IMR-90 (cell line): ENCODE measurements around the gene ZNF835. TPM values are rescaled to one million over a fixed set of nuclear protein-coding genes. Genes with fewer than 3 reads are reported as not detected.

Experiments
- ATAC-seq: fragments of 200-7000 bp; cut with Tn5 transposase; 2 replicates; pipeline ENCODE4 v1.9.1; 2020; ENCODE audit warnings: low read depth, mild to moderate bottlenecking, moderate library complexity
- BruUV-seq: library from RNA; stranded (reverse); fragments of 400-500 nt; replicated peaks from 2 replicates; lab custom pipeline; 2021; lab: Mats Ljungman, UMichigan
- CTCF ChIA-PET: fragments of 300-600 bp; formaldehyde crosslinking; extraction: SDS; loops from one replicate; lab custom pipeline; 2021; ENCODE audit warnings: antibody characterized with exemption; lab: Yijun Ruan, JAX
- POLR2A ChIA-PET: fragments of 300-600 bp; sonication (Branson Sonifier 250); formaldehyde crosslinking; loops from one replicate; lab custom pipeline; 2022; ENCODE audit warnings: antibody characterized with exemption; ENCODE audit not compliant: unreplicated experiment; lab: Charles Lee
- DNase-seq: peaks from one replicate; pipeline ENCODE4 v3.0.0; 2013
- H2AFZ ChIP-seq: replicated peaks from 2 replicates; pipeline ENCODE3; 2013; ENCODE audit warnings: low read length, mild to moderate bottlenecking; ENCODE audit not compliant: poor library complexity
- H2AK5ac ChIP-seq: 2 replicates; pipeline ENCODE4 v1.6.1; 2013; ENCODE audit warnings: low read depth, low read length, inconsistent platforms
- H2AK9ac ChIP-seq: replicated peaks from 2 replicates; pipeline ENCODE3; 2013; ENCODE audit warnings: mild to moderate bottlenecking, low read depth, low read length, moderate library complexity; ENCODE audit not compliant: poor library complexity
- H2BK120ac ChIP-seq: 2 replicates; pipeline ENCODE4 v1.6.1; 2013; ENCODE audit warnings: low read depth, low read length, inconsistent platforms
- H2BK15ac ChIP-seq: 3 replicates; pipeline ENCODE4 v1.6.1; 2013; ENCODE audit warnings: low read depth, low read length, inconsistent platforms
- H2BK20ac ChIP-seq: 2 replicates; pipeline ENCODE4 v1.6.1; 2013; ENCODE audit warnings: low read depth, mild to moderate bottlenecking, inconsistent platforms, low read length, moderate library complexity
- H2BK5ac ChIP-seq: 2 replicates; pipeline ENCODE4 v1.6.1; 2013; ENCODE audit warnings: mild to moderate bottlenecking, low read depth, low read length, inconsistent platforms; ENCODE audit not compliant: poor library complexity, severe bottlenecking
- H3K14ac ChIP-seq: replicated peaks from 2 replicates; pipeline ENCODE4 v1.6.1; 2013; ENCODE audit warnings: low read depth, low read length, inconsistent platforms
- H3K18ac ChIP-seq: 2 replicates; pipeline ENCODE4 v1.6.1; 2013; ENCODE audit warnings: low read depth, low read length, control low read depth
- H3K23ac ChIP-seq: 2 replicates; pipeline ENCODE4 v1.6.1; 2013; ENCODE audit warnings: low read depth, low read length, inconsistent platforms
- H3K27ac ChIP-seq: 2 replicates; pipeline ENCODE4 v1.5.1; 2013; ENCODE audit warnings: mild to moderate bottlenecking, control low read depth, low read length; ENCODE audit not compliant: insufficient read depth
- H3K27me3 ChIP-seq: 2 replicates; pipeline ENCODE4 v1.6.1; 2013; ENCODE audit warnings: low read length; ENCODE audit not compliant: control insufficient read depth, insufficient read depth
- H3K36me3 ChIP-seq: 2 replicates; pipeline ENCODE4 v1.6.1; 2013; ENCODE audit warnings: low read length, mixed read lengths; ENCODE audit not compliant: control insufficient read depth, insufficient read depth
- H3K4ac ChIP-seq: 2 replicates; pipeline ENCODE4 v1.6.1; 2013; ENCODE audit warnings: low read depth, low read length, inconsistent platforms
- H3K4me1 ChIP-seq: 2 replicates; pipeline ENCODE4 v1.6.1; 2013; ENCODE audit warnings: low read length, mixed read lengths; ENCODE audit not compliant: control insufficient read depth, insufficient read depth
- H3K4me2 ChIP-seq: 2 replicates; pipeline ENCODE4 v1.6.1; 2013; ENCODE audit warnings: low read depth, mild to moderate bottlenecking, control low read depth, low read length, moderate library complexity
- H3K4me3 ChIP-seq: 2 replicates; pipeline ENCODE4 v1.5.1; 2013; ENCODE audit warnings: low read depth, mild to moderate bottlenecking, control low read depth, low read length, moderate library complexity; ENCODE audit not compliant: insufficient read depth
- H3K56ac ChIP-seq: 2 replicates; pipeline ENCODE4 v1.6.1; 2013; ENCODE audit warnings: low read length, inconsistent platforms; ENCODE audit not compliant: insufficient read depth; ENCODE audit errors: extremely low read depth
- H3K79me1 ChIP-seq, 2 experiments: 2 replicates each; pipeline ENCODE4 v1.6.1; 2013; ENCODE audit warnings: low read length in 2 of 2, inconsistent platforms in 1 of 2, low read depth in 1 of 2
- H3K9ac ChIP-seq: 2 replicates; pipeline ENCODE4 v1.6.1; 2013; ENCODE audit warnings: low read depth, low read length, control low read depth
- H3K9me1 ChIP-seq: 2 replicates; pipeline ENCODE4 v1.6.1; 2013; ENCODE audit warnings: low read length, inconsistent platforms; ENCODE audit not compliant: insufficient read depth
- H3K9me3 ChIP-seq: 2 replicates; pipeline ENCODE4 v1.6.1; 2013; ENCODE audit warnings: low read length; ENCODE audit not compliant: control insufficient read depth, insufficient read depth
- H4K20me1 ChIP-seq: 2 replicates; pipeline ENCODE4 v1.6.1; 2013; ENCODE audit warnings: low read length, inconsistent platforms; ENCODE audit not compliant: insufficient read depth
- H4K5ac ChIP-seq: 2 replicates; pipeline ENCODE4 v1.6.1; 2013; ENCODE audit warnings: mild to moderate bottlenecking, low read depth, low read length, control low read depth
- H4K8ac ChIP-seq, 2 experiments: 2 replicates each; pipeline ENCODE4 v1.6.1; 2013; ENCODE audit warnings: low read depth in 2 of 2, low read length in 2 of 2, control low read depth in 1 of 2, inconsistent platforms in 1 of 2
- H4K91ac ChIP-seq: 2 replicates; pipeline ENCODE4 v1.6.1; 2013; ENCODE audit warnings: low read depth, low read length, inconsistent platforms; ENCODE audit not compliant: insufficient read depth
- BHLHE40 ChIP-seq: fragments of 150-350 bp; IDR thresholded peaks from 2 replicates; pipeline ENCODE4 v1.6.1; 2016; ENCODE audit warnings: mild to moderate bottlenecking, low read depth, low read length
- CEBPB ChIP-seq: IDR thresholded peaks from 2 replicates; pipeline ENCODE4 v1.6.1; 2012; ENCODE audit warnings: low read depth, low read length, improper control_type of control experiment
- CHD1 ChIP-seq: IDR thresholded peaks from 2 replicates; pipeline ENCODE4 v1.6.1; 2012; ENCODE audit warnings: low read depth, low read length, improper control_type of control experiment
- MAFK ChIP-seq: IDR thresholded peaks from 2 replicates; pipeline ENCODE4 v1.6.1; 2012; ENCODE audit warnings: low read depth, low read length, improper control_type of control experiment
- NFE2L2 ChIP-seq: fragments of 150-350 bp; IDR thresholded peaks from 2 replicates; pipeline ENCODE4 v1.6.1; 2016; ENCODE audit warnings: low read depth, mild to moderate bottlenecking, low read length
- POLR2A ChIP-seq: IDR thresholded peaks from 2 replicates; pipeline ENCODE4 v1.6.1; 2012; ENCODE audit warnings: mild to moderate bottlenecking, low read depth, low read length
- RAD21 ChIP-seq: IDR thresholded peaks from 2 replicates; pipeline ENCODE4 v1.6.1; 2012; ENCODE audit warnings: low read length, improper control_type of control experiment
- RCOR1 ChIP-seq: IDR thresholded peaks from 2 replicates; pipeline ENCODE4 v1.6.1; 2012; ENCODE audit warnings: mild to moderate bottlenecking, low read length, improper control_type of control experiment; ENCODE audit not compliant: insufficient replicate concordance
- SMC3 ChIP-seq: fragments of 150-350 bp; IDR thresholded peaks from 2 replicates; pipeline ENCODE4 v1.6.1; 2016; ENCODE audit warnings: low read depth, mild to moderate bottlenecking, antibody characterized with exemption, low read length, moderate library complexity
- WGBS, 2 experiments: methylation state at CpG; one replicate each; pipeline versions ENCODE4 v1.1.5 to v1.1.7; 2013; ENCODE audit warnings: missing lambda C conversion rate in 2 of 2; ENCODE audit not compliant: insufficient read length in 1 of 2; ENCODE audit errors: extremely low coverage in 2 of 2; 5-methylcytosine and 5-hydroxymethylcytosine counted together
- dilution Hi-C: fragments of 300-500 bp; cut with HindIII; formaldehyde crosslinking; loops from one replicate; pipeline ENCODE4 v1.14.3; 2018; ENCODE audit warnings: low sequenced_read_pairs; ENCODE audit not compliant: unreplicated experiment
- in situ Hi-C: fragments of 300-500 bp; cut with MboI; formaldehyde crosslinking; loops from 3 replicates; pipeline ENCODE4 v1.14.3; 2019; ENCODE audit warnings: low sequenced_read_pairs, inconsistent platforms, mixed read lengths
- intact Hi-C: fragments of 100-400 bp; cut with micrococcal nuclease; formaldehyde crosslinking; loops from 2 replicates; pipeline ENCODE4 v1.10.0; 2022
- polyA plus RNA-seq, 3 experiments: library from polyadenylated mRNA; depleted of rRNA; stranded (reverse); fragments of >200 nt; gene quantifications; 2 replicates each; pipeline ENCODE4 v1.2.3, GENCODE V29; 2012; ENCODE audit warnings: low replicate concordance in 1 of 3
- total RNA-seq: library from RNA; depleted of rRNA; stranded (reverse); fragments of >200 nt; gene quantifications from 2 replicates; pipeline ENCODE4 v1.2.3, GENCODE V29; 2012
- TF ChIP-seq, protein P1 (sequence below): fragments of 150-350 bp; IDR thresholded peaks from 2 replicates; pipeline ENCODE4 v1.6.1; 2016; ENCODE audit warnings: low read depth, mild to moderate bottlenecking, low read length, moderate library complexity, borderline replicate concordance
- TF ChIP-seq, protein P2 (sequence below): conservative IDR thresholded peaks from 2 replicates; pipeline ENCODE4 v1.5.1; 2012; ENCODE audit warnings: mild to moderate bottlenecking, low read depth, low read length, improper control_type of control experiment

The ZNF835 gene
- total and polyA plus RNA-seq, 2 of the 4 experiments (the other 2 are of a cell fraction): not detected

DNA sequence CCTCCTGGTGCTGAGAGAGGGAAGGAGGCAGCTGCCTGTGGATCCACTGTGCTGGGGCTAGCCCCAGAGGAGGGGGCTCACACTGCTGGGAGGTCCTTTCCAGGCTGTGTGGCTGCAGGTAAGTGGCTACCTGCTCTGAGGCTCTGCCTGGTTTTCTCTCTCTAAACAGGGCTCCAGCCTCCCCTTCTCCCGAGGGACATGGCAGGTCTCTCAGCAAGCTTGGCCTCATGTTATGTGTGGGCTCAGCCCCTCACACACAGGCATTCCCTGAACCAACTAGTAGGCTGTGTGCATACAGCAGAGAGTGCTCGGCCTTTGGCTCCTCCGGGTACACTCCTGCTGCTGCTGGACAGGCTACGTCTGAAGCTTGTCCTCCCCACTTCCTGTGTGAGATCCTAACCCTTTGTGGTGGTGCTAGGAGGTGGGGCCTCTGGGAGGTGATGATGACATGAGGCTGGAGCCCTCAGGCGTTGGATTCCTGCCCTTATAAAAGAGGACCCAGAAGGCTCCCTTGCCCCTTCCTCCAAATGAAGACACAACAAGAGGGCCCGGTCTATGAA is 4.2 kb downstream of the ZNF835 start:
- dilution Hi-C loops: no loop called here
- no CpG with 5 or more reads among the region's 6 CpGs for WGBS, 2 experiments
- ChIA-PET POLR2A (no interaction called here), CTCF (no interaction called here)
- no peaks in the 10 kb centered on the region for H3K27me3 ChIP-seq
- H3K79me1 ChIP-seq: no peaks in the 10 kb centered on the region
- H3K23ac ChIP-seq: no peak overlapping the region
- H2BK120ac ChIP-seq: no peak overlapping the region
- TF ChIP-seq CHD1 (no peak), SMC3 (no peak), RAD21 (no peak), BHLHE40 (no peak), CEBPB (no peak), MAFK (no peak), NFE2L2 (no peak), POLR2A (no peak), RCOR1 (no peak)
- TF ChIP-seq, protein P1, sequence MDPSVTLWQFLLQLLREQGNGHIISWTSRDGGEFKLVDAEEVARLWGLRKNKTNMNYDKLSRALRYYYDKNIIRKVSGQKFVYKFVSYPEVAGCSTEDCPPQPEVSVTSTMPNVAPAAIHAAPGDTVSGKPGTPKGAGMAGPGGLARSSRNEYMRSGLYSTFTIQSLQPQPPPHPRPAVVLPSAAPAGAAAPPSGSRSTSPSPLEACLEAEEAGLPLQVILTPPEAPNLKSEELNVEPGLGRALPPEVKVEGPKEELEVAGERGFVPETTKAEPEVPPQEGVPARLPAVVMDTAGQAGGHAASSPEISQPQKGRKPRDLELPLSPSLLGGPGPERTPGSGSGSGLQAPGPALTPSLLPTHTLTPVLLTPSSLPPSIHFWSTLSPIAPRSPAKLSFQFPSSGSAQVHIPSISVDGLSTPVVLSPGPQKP: no peak
- TF ChIP-seq, protein P2, sequence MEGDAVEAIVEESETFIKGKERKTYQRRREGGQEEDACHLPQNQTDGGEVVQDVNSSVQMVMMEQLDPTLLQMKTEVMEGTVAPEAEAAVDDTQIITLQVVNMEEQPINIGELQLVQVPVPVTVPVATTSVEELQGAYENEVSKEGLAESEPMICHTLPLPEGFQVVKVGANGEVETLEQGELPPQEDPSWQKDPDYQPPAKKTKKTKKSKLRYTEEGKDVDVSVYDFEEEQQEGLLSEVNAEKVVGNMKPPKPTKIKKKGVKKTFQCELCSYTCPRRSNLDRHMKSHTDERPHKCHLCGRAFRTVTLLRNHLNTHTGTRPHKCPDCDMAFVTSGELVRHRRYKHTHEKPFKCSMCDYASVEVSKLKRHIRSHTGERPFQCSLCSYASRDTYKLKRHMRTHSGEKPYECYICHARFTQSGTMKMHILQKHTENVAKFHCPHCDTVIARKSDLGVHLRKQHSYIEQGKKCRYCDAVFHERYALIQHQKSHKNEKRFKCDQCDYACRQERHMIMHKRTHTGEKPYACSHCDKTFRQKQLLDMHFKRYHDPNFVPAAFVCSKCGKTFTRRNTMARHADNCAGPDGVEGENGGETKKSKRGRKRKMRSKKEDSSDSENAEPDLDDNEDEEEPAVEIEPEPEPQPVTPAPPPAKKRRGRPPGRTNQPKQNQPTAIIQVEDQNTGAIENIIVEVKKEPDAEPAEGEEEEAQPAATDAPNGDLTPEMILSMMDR: no peak
- no peak overlapping the region for H2BK15ac ChIP-seq
- no peaks in the 10 kb centered on the region for H3K4me1 ChIP-seq
- no peak overlapping the region for H3K4me2 ChIP-seq
- H3K9me1 ChIP-seq: no peaks in the 10 kb centered on the region
- no peak overlapping the region for H2BK5ac ChIP-seq
- ATAC-seq (no peak), DNase-seq (no peak)
- no peak overlapping the region for H2BK20ac ChIP-seq
- H3K4ac ChIP-seq: no peak overlapping the region
- H3K4me3 ChIP-seq: no peak overlapping the region
- no peak overlapping the region for H3K14ac ChIP-seq
- H2AFZ ChIP-seq: no peak overlapping the region
- H3K9ac ChIP-seq: no peak overlapping the region
- intact Hi-C loops: no loop called here
- no peaks in the 10 kb centered on the region for H4K20me1 ChIP-seq
- H3K9me3 ChIP-seq: peaks cover 55% of the 10 kb centered on the region
- no peak overlapping the region for H4K8ac ChIP-seq
- H3K18ac ChIP-seq: no peak overlapping the region
- no peak overlapping the region for H4K91ac ChIP-seq
- H4K5ac ChIP-seq: no peak overlapping the region
- no peak overlapping the region for H3K56ac ChIP-seq
- H2AK5ac ChIP-seq: no peak overlapping the region
- no TSS peak for BruUV-seq
- no peak overlapping the region for H3K27ac ChIP-seq
- H2AK9ac ChIP-seq: no peak overlapping the region
- in situ Hi-C loops: no loop called here
- no peaks in the 10 kb centered on the region for H3K36me3 ChIP-seq
